OCI-LY7 (cell line): Measurements from ENCODE around the gene EXOC6B. TPM values are rescaled to one million over a fixed set of nuclear protein-coding genes. Genes with fewer than 3 reads are reported as not detected.

Experiments
- BruUV-seq: library from RNA; stranded (reverse); fragments of 400-500 nt; replicated peaks from 2 replicates; lab custom pipeline; 2021; lab: Mats Ljungman, UMichigan
- CTCF ChIA-PET: fragments of 300-600 bp; sonication (Branson Sonifier 250); formaldehyde crosslinking; loops from one replicate; lab custom pipeline; 2022; ENCODE audit warnings: antibody characterized with exemption; ENCODE audit not compliant: unreplicated experiment; lab: Charles Lee
- POLR2A ChIA-PET: fragments of 300-600 bp; sonication (Branson Sonifier 250); formaldehyde crosslinking; loops from one replicate; lab custom pipeline; 2022; ENCODE audit warnings: antibody characterized with exemption; lab: Charles Lee
- DNase-seq: peaks from one replicate; pipeline ENCODE4 v3.0.0-alpha.2; 2015; ENCODE audit warnings: low spot score
- H2AFZ ChIP-seq: fragments of 200-600 bp; sonication (generic), shearing (Covaris generic); 2 replicates; pipeline ENCODE4 v1.6.1; 2014; ENCODE audit warnings: mild to moderate bottlenecking, antibody characterized with exemption, low read length, moderate library complexity
- H3K27ac ChIP-seq: fragments of 200-600 bp; sonication (generic); 2 replicates; pipeline ENCODE4 v1.5.1; 2014; ENCODE audit warnings: mixed run types, low read depth, mild to moderate bottlenecking, moderate library complexity, low read length, inconsistent platforms; ENCODE audit not compliant: poor library complexity, severe bottlenecking
- H3K36me3 ChIP-seq: fragments of 200-600 bp; sonication (generic); 2 replicates; pipeline ENCODE4 v1.6.1; 2014; ENCODE audit warnings: mild to moderate bottlenecking, antibody characterized with exemption, low read length, moderate library complexity, mixed read lengths; ENCODE audit not compliant: insufficient read depth
- H3K4me1 ChIP-seq: fragments of 200-600 bp; sonication (generic); 2 replicates; pipeline ENCODE4 v1.5.1; 2014; ENCODE audit warnings: mild to moderate bottlenecking, low read length; ENCODE audit not compliant: insufficient read depth, poor library complexity, severe bottlenecking
- H3K4me2 ChIP-seq: fragments of 200-600 bp; sonication (generic); 2 replicates; pipeline ENCODE4 v1.6.1; 2014; ENCODE audit warnings: mild to moderate bottlenecking, low read length
- H3K4me3 ChIP-seq: fragments of 200-600 bp; sonication (generic); 2 replicates; pipeline ENCODE4 v1.5.1; 2014; ENCODE audit warnings: mild to moderate bottlenecking, low read depth, low read length; ENCODE audit not compliant: poor library complexity, severe bottlenecking
- H3K79me2 ChIP-seq: fragments of 200-600 bp; sonication (generic); 2 replicates; pipeline ENCODE4 v1.6.1; 2016; ENCODE audit warnings: low read depth, mild to moderate bottlenecking, low read length, moderate library complexity, mixed read lengths; ENCODE audit not compliant: insufficient read depth
- H3K9me2 ChIP-seq: fragments of 200-600 bp; sonication (generic); 2 replicates; pipeline ENCODE4 v1.6.1; 2016; ENCODE audit warnings: mild to moderate bottlenecking, low read length, mixed read lengths; ENCODE audit not compliant: insufficient read depth
- H3K9me3 ChIP-seq: fragments of 200-600 bp; sonication (generic); 2 replicates; pipeline ENCODE4 v1.6.1; 2014; ENCODE audit warnings: mild to moderate bottlenecking, mixed run types, low read length, mixed read lengths
- H4K20me1 ChIP-seq: fragments of 200-600 bp; sonication (generic); 2 replicates; pipeline ENCODE4 v1.6.1; 2014; ENCODE audit warnings: mild to moderate bottlenecking, antibody characterized with exemption, low read length, moderate library complexity, mixed read lengths; ENCODE audit not compliant: insufficient read depth
- CTCF ChIP-seq: fragments of 200-600 bp; sonication (generic); conservative IDR thresholded peaks from 2 replicates; pipeline ENCODE4 v1.5.1; 2014; ENCODE audit warnings: mild to moderate bottlenecking, antibody characterized with exemption, low read length, moderate library complexity, mixed read lengths
- EZH2phosphoT487 ChIP-seq: fragments of 200-600 bp; sonication (generic); IDR thresholded peaks from 2 replicates; pipeline ENCODE4 v1.6.1; 2018; ENCODE audit warnings: low read depth, borderline replicate concordance, mild to moderate bottlenecking, mixed run types, antibody characterized with exemption, low read length, moderate library complexity, mixed read lengths
- intact Hi-C: fragments of 100-400 bp; cut with micrococcal nuclease; formaldehyde crosslinking; loops from one replicate; pipeline ENCODE4 v1.10.0; 2022; ENCODE audit not compliant: unreplicated experiment
- total RNA-seq, 2 experiments: library from RNA; depleted of rRNA in 1 of 2; stranded (reverse); fragments of >200 nt in 1 of 2; shearing (Covaris generic) in 1 of 2; gene quantifications; 2 replicates each; pipeline ENCODE4 v1.2.3, GENCODE V29; 2014 to 2022

Gene EXOC6B
- total RNA-seq, 2 experiments from 2014 or later: 5.1 TPM; not detected in 1

- Histone ChIP-seq H3K4me2 (no peak overlapping the region), H3K9me3 (no peaks in the 10 kb centered on the region), H2AFZ (no peak overlapping the region), H3K36me3 (no peaks in the 10 kb centered on the region), H3K79me2 (no peaks in the 10 kb centered on the region), H4K20me1 (no peaks in the 10 kb centered on the region), H3K27ac (no peak overlapping the region), H3K4me1 (no peaks in the 10 kb centered on the region), H3K4me3 (no peak overlapping the region), H3K9me2 (no peaks in the 10 kb centered on the region)
- no TSS peak for BruUV-seq
- intact Hi-C loops: no loop called here
- ChIA-PET CTCF (no interaction called here), POLR2A (no interaction called here)
- TF ChIP-seq EZH2phosphoT487 (no peak), CTCF (no peak)
- no peak for DNase-seq
Observed at GRCh38 chr2:72261076-72261475, 564.8 kb downstream of the EXOC6B start.

- intact Hi-C loops: no loop called here
- H3K4me3 ChIP-seq: no peak overlapping the region
Observed at GRCh38 chr2:72255540-72255939, 570.3 kb downstream of the EXOC6B start.

More at GRCh38 chr2:72255540-72255939, 570.3 kb downstream of the EXOC6B start:
- Histone ChIP-seq H3K36me3 (no peaks in the 10 kb centered on the region), H4K20me1 (no peaks in the 10 kb centered on the region), H3K79me2 (no peaks in the 10 kb centered on the region), H2AFZ (no peak overlapping the region), H3K4me2 (no peak overlapping the region), H3K27ac (no peak overlapping the region), H3K4me1 (no peaks in the 10 kb centered on the region), H3K9me2 (no peaks in the 10 kb centered on the region), H3K9me3 (no peaks in the 10 kb centered on the region)
- POLR2A ChIA-PET: no interaction called here
- no TSS peak for BruUV-seq
- TF ChIP-seq CTCF (no peak), EZH2phosphoT487 (no peak)
- no peak for DNase-seq
- CTCF ChIA-PET: no interaction called here
